ENCODE measurements around the gene PSMB7. TPM values are rescaled to one million over a fixed set of nuclear protein-coding genes. Genes with fewer than 3 reads are reported as not detected.

Gene PSMB7
- total RNA-seq, 1 donor from 2014 or later: 183 TPM

- peaks cover 14% of the 10 kb centered on the region for H3K36me3 Mint-ChIP-seq (ENCODE audit: low read depth, unreplicated experiment)
- no peaks in the 10 kb centered on the region for H3K9me3 ChIP-seq (ENCODE audit: insufficient read depth, low read depth, low read length)
- no peak overlapping the region for H3K27ac Mint-ChIP-seq (ENCODE audit: unreplicated experiment)
- no peaks in the 10 kb centered on the region for H3K27me3 Mint-ChIP-seq (ENCODE audit: low read depth, unreplicated experiment)
- peaks cover 99% of the 10 kb centered on the region for H4K20me1 ChIP-seq (ENCODE audit: insufficient read depth, low read length)
- no peak overlapping the region for H3K4me3 Mint-ChIP-seq (ENCODE audit: unreplicated experiment)
- H3K4me1 ChIP-seq (ENCODE audit: insufficient read depth, low read length): no peaks in the 10 kb centered on the region
- no peaks in the 10 kb centered on the region for H3K27me3 ChIP-seq (ENCODE audit: insufficient read depth, low read length)
- DNase-seq (ENCODE audit: low read depth) (no peak), FAIRE-seq (no peak)
- H3K4me2 ChIP-seq (ENCODE audit: low read length): no peak overlapping the region
- no peaks in the 10 kb centered on the region for H3K9me3 Mint-ChIP-seq (ENCODE audit: unreplicated experiment)
- H3K36me3 ChIP-seq (ENCODE audit: insufficient read depth, low read length): peaks cover 28% of the 10 kb centered on the region
- no peak overlapping the region for H2AFZ ChIP-seq (ENCODE audit: low read depth, low read length)
- H3K4me1 Mint-ChIP-seq (ENCODE audit: low read depth, unreplicated experiment): peaks cover 17% of the 10 kb centered on the region
- TF ChIP-seq EZH2 (IDR thresholded peaks at IDR 0.05; ENCODE audit: insufficient read depth, low read length) (no peak), CTCF (IDR thresholded peaks at IDR 0.05; ENCODE audit: insufficient read depth, low read depth, low read length) (no peak)
- H3K27ac ChIP-seq (ENCODE audit: low read depth, low read length): no peak overlapping the region
- no peak overlapping the region for H3K4me3 ChIP-seq (ENCODE audit: insufficient read depth, low read depth, low read length)
- H3K9ac ChIP-seq (ENCODE audit: low read length): no peak overlapping the region
- H3K79me2 ChIP-seq (ENCODE audit: insufficient read depth, low read length): peaks cover 80% of the 10 kb centered on the region
Observed at GRCh38 chr9:124355941-124356744, 59.1 kb downstream of the PSMB7 start.

GRCh38 chr9:124355039-124355940, 60.0 kb downstream of the PSMB7 start:
- Histone ChIP-seq H3K4me3 (ENCODE audit: insufficient read depth, low read depth, low read length) (no peak overlapping the region), H3K4me1 (ENCODE audit: insufficient read depth, low read length) (no peaks in the 10 kb centered on the region), H3K27me3 (ENCODE audit: insufficient read depth, low read length) (no peaks in the 10 kb centered on the region), H3K9ac (ENCODE audit: low read length) (no peak overlapping the region), H3K4me2 (ENCODE audit: low read length) (no peak overlapping the region), H3K27ac (ENCODE audit: low read depth, low read length) (no peak overlapping the region), H2AFZ (ENCODE audit: low read depth, low read length) (no peak overlapping the region), H3K79me2 (ENCODE audit: insufficient read depth, low read length) (peaks cover 71% of the 10 kb centered on the region), H4K20me1 (ENCODE audit: insufficient read depth, low read length) (peaks cover 99% of the 10 kb centered on the region), H3K9me3 (ENCODE audit: insufficient read depth, low read depth, low read length) (no peaks in the 10 kb centered on the region), H3K36me3 (ENCODE audit: insufficient read depth, low read length) (peaks cover 37% of the 10 kb centered on the region)
- H3K4me3 Mint-ChIP-seq (ENCODE audit: unreplicated experiment): no peak overlapping the region
- H3K9me3 Mint-ChIP-seq (ENCODE audit: unreplicated experiment): no peaks in the 10 kb centered on the region
- FAIRE-seq: no peak
- DNase-seq (ENCODE audit: low read depth): no peak
- peaks cover 15% of the 10 kb centered on the region for H3K36me3 Mint-ChIP-seq (ENCODE audit: low read depth, unreplicated experiment)
- H3K27me3 Mint-ChIP-seq (ENCODE audit: low read depth, unreplicated experiment): no peaks in the 10 kb centered on the region
- H3K4me1 Mint-ChIP-seq (ENCODE audit: low read depth, unreplicated experiment): peaks cover 17% of the 10 kb centered on the region
- no peak for TF ChIP-seq EZH2 (IDR thresholded peaks at IDR 0.05; ENCODE audit: insufficient read depth, low read length)
- no peak for TF ChIP-seq CTCF (IDR thresholded peaks at IDR 0.05; ENCODE audit: insufficient read depth, low read depth, low read length)
- no peak overlapping the region for H3K27ac Mint-ChIP-seq (ENCODE audit: unreplicated experiment)
